Stimulated activated naive CD4-positive, alpha-beta T cell (primary cell): ENCODE measurements around the gene CDC42EP1.
A peak's percentile ranks its signal among the peaks of the same experiment; 100 is the strongest.
"Not testable (repeated sequence)": the region's sequence is repeated elsewhere in the genome, so short reads cannot be mapped to it uniquely, and the experiment has no call there.

Experiments used
- DNase-seq, 6 experiments: peaks; one replicate each; lab custom pipeline; 2025; lab: John Stamatoyannopoulos, UW

Gene CDC42EP1

GRCh38 chr22:37534445-37534844 lies 25.8 kb upstream of the CDC42EP1 start:
- no peak for DNase-seq

DNA sequence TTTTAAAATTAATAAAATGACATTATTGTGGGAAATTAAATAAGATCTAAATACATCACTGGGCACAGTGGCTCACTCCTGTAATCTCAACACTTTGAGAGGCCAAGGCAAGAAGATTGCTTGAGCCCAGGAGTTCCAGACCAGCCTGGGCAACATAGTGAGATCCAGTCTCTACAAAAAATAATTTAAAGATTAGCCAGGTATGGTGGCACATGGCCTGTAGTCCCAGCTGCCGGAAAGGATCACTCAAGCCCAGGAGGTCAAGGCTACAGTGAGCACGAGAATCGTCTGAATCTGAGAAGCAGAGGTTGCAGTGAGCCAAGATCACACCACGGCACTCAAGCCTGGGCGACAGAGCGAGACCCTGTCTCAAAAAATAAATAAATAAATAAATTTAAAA lies 25.1 kb upstream of the CDC42EP1 start:
- no peak for DNase-seq

GRCh38 chr22:37538590-37539357 lies 21.5 kb upstream of the CDC42EP1 start:
- DNase-seq: peak; percentile 80 to 89 (median 84)

DNA sequence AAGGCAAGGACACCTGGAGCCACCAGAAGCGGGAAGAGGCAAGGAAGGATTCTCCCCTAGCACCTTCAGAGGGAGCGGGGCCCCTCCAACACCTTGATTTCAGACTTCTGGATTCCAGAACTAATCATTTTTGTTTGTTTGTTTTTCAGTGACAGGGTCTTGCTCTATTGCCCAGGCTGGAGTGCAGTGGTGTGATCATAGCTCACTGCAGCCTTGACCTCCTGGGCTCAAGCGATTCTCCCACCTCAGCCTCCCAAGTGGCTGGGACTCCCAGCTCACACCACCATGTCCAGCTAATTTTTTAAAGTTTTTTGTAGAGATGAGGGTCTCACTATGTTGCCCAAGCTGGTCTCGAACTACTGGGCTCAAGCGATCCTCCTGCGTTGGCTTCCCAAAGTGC lies 20.5 kb upstream of the CDC42EP1 start:
- not testable (repeated sequence) for DNase-seq

- DNase-seq: not testable (repeated sequence)
Observed at GRCh38 chr22:37542416-37542815, 17.9 kb upstream of the CDC42EP1 start.

GRCh38 chr22:37542959-37543358 lies 17.3 kb upstream of the CDC42EP1 start:
- DNase-seq: no peak

DNA sequence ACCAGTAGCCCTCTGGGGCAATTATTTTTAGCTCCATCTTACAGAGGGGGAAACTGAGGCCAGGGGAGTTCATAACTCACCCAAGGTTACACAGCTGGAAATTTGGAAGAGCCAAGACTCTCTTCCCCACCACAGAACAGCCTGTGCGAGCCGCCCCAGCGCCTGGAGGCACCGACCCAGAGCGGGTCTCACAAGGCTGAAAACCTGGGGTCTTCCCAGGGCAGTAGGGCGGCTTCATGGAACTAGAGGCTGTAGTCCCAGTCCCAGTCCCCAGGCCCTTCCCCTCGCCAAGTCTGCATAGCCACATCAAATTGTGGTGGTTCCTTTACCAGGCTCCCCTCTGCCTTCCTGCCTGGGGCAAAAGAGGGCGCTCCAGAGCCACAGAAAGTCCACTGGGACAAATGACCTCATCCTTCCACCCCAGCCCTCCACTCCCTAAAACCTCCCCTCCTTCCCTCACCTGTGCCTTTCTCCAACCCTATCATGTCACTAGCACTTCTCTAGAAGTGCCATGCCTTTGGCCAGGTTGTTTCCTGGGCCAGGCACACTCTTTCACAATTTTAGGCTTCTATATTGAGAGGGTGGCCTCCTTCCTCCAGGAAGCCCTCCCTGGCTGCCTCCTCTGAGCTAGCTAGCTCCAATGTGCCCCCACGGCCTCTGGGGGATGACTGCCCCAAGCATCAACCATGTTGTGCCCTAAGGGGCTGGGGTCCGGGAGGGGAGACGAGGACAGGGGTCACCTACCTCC lies 15.2 kb upstream of the CDC42EP1 start:
- DNase-seq: peak in 4 of 6 experiments; percentile 8 to 43 (median 18)

- DNase-seq: no peak
Observed at GRCh38 chr22:37545703-37546436, 14.4 kb upstream of the CDC42EP1 start.

- no peak for DNase-seq
Observed at GRCh38 chr22:37546437-37547250, 13.6 kb upstream of the CDC42EP1 start.

- DNase-seq: no peak
Observed at GRCh38 chr22:37547251-37547741, 13.0 kb upstream of the CDC42EP1 start.

GRCh38 chr22:37549704-37550059 lies 10.6 kb upstream of the CDC42EP1 start:
- DNase-seq: no peak

GRCh38 chr22:37550921-37551320 lies 9.4 kb upstream of the CDC42EP1 start:
- DNase-seq: not testable (repeated sequence)

- DNase-seq: no peak
Observed at GRCh38 chr22:37551981-37552380, 8.3 kb upstream of the CDC42EP1 start.

- no peak for DNase-seq
Observed at GRCh38 chr22:37552524-37553163, 7.6 kb upstream of the CDC42EP1 start.

- no peak for DNase-seq
Observed at GRCh38 chr22:37553725-37554124, 6.6 kb upstream of the CDC42EP1 start.

DNA sequence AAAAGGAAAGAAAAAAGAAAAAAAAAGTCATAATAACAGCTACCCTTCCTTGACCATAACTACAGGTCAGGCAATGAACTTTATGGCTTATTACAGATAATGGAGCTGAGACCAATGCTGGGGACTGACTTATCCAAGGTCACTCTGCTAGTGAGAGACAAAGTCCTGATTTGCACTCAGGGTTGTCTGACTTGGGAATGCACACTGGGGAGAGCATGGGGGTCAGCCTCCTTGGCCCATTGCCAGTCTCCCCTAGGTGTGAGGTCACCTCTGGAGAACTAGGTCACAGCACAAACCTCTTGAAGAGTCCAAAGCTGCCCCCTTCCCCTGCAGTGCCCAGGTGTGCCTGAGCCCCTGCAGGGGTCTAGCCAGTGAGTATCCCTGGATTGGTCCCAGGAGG lies 5.3 kb upstream of the CDC42EP1 start:
- DNase-seq: no peak

DNA sequence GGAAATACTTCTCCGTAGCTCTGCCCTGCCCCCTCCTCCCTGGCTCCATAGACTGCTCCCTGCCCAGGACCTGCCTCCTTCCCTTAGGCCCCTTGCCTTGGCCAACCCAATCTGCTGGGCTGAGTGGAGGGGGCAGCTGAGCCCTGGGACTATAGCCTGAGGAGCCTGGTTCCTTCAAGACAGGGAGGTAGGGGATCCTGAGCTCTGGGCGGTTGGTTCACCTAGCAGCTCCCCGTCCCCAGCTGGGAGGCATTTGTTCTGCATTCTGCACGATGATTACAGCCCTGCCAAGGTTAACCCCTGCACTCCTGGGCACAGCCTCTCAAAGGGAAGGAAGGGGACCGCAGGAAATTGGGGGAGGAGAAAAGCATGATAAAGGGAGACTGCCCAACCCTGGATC lies 3.6 kb upstream of the CDC42EP1 start:
- no peak for DNase-seq

DNA sequence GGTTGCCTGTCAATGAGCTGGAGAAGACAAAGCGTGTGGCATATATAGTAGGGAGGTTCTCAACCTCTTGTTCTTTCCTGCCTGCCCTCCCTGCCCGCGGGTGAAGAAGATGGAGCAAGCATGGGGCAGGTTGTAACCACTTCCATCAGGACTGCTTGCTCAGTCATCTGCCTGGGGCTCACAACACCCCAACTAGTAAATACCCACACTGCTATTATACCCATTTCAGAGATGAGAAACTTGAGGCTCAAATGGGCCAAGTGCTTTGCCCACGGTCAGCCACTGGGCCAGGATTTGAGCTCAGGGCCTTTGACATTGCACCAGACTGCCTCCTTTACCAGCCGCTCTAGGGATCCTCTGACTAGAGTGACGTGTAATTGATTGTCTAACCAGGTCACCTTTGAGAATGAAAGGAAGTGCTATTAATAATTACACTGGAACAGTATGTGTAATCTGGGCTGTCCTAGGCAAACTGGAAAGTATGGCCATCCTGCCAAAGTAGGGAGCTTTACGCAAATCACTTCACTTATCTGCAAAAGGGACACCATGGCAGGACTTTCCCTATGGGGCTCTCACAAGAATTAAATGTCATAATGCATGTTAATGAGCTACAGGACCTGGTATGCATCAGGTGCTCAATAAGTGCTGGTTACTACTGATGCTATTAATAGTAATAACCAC lies 2.8 kb upstream of the CDC42EP1 start:
- DNase-seq: no peak

DNA sequence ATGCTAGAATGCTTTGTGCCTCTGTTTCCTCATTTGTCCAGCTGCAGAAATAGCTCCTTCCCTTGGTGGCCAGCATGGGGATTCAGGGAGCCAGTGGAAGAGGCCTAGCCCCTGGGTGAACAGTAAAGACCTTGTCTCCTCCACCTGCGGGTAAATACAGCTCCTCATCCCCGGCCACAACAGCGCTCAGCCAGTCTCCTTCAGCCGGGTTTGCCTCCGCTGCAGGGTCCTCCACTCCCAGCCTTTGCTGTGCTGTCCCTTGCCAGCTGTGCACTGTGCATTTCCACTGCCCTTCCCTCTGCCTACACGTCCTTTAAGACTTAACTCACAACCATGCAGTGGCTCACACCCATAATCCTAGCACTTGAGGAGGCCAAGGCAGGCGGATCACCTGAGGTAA lies 1.5 kb upstream of the CDC42EP1 start:
- DNase-seq: no peak

GRCh38 chr22:37559521-37559900 lies 769 bp upstream of the CDC42EP1 start:
- DNase-seq: no peak
